Epithelial cell of esophagus (primary cell): ENCODE results near the gene ZCCHC7.

Experiments
- DNase-seq: peaks from one replicate; pipeline ENCODE4 v3.0.0; 2010; ENCODE audit warnings: low read depth
- H3K4me3 ChIP-seq: 2 replicates; pipeline ENCODE4 v1.5.1; 2011; ENCODE audit warnings: mild to moderate bottlenecking, low read length, control low read depth
- CTCF ChIP-seq: IDR thresholded peaks from 2 replicates; pipeline ENCODE4 v1.5.1; 2011; ENCODE audit warnings: low read depth, mild to moderate bottlenecking, low read length, control low read depth, inconsistent platforms; ENCODE audit not compliant: insufficient read depth; ENCODE audit errors: missing control alignments

ZCCHC7 gene

GRCh38 chr9:37127018-37127417 lies 6.6 kb downstream of the ZCCHC7 start:
- H3K4me3 ChIP-seq, result no peak overlapping the region
- no peak for TF ChIP-seq CTCF
- no peak for DNase-seq

GRCh38 chr9:37128051-37128450 lies 7.7 kb downstream of the ZCCHC7 start:
- H3K4me3 ChIP-seq, result no peak overlapping the region
- TF ChIP-seq CTCF, result no peak
- DNase-seq, result no peak

GRCh38 chr9:37134166-37134565 lies 13.8 kb downstream of the ZCCHC7 start:
- no peak for TF ChIP-seq CTCF
- no peak for DNase-seq
- H3K4me3 ChIP-seq, result no peak overlapping the region

- no peak overlapping the region for H3K4me3 ChIP-seq
- no peak for DNase-seq
- no peak for TF ChIP-seq CTCF
These were observed 20.6 kb downstream of the ZCCHC7 start for GRCh38 chr9:37141015-37141414.

- no peak for DNase-seq
- H3K4me3 ChIP-seq, result no peak overlapping the region
- TF ChIP-seq CTCF, result no peak
These were observed 24.4 kb downstream of the ZCCHC7 start for GRCh38 chr9:37144762-37145161.

- DNase-seq, result no peak
- no peak overlapping the region for H3K4me3 ChIP-seq
- TF ChIP-seq CTCF, result no peak
These were observed 26.0 kb downstream of the ZCCHC7 start for GRCh38 chr9:37146410-37146809.

- TF ChIP-seq CTCF, result no peak
- no peak for DNase-seq
- H3K4me3 ChIP-seq, result no peak overlapping the region
These were observed 27.8 kb downstream of the ZCCHC7 start for GRCh38 chr9:37148181-37148580.
